Duodenal mucosa (tissue), 2 donors: ENCODE results near the gene MATN4.

ENCODE experiments used
- H3K27ac ChIP-seq: one replicate; pipeline ENCODE4 v1.7.0; 2013; ENCODE audit warnings: low read depth, low read length
- H3K27me3 ChIP-seq, 2 donors: one replicate each; pipeline ENCODE4 v1.7.0; 2013; ENCODE audit warnings: low read length in 2 of 2, control low read depth in 1 of 2; ENCODE audit not compliant: insufficient read depth in 2 of 2, control insufficient read depth in 1 of 2
- H3K36me3 ChIP-seq, 2 donors: one replicate each; pipeline ENCODE4 v1.7.0; 2013; ENCODE audit warnings: low read length in 2 of 2, control low read depth in 1 of 2; ENCODE audit not compliant: insufficient read depth in 2 of 2, control insufficient read depth in 1 of 2
- H3K4me1 ChIP-seq, 2 donors: one replicate each; pipeline ENCODE4 v1.7.0; 2013; ENCODE audit warnings: low read length in 2 of 2, control low read depth in 1 of 2; ENCODE audit not compliant: insufficient read depth in 2 of 2, control insufficient read depth in 1 of 2
- H3K4me3 ChIP-seq, 2 donors: one replicate each; pipeline ENCODE4 v1.7.0; 2013; ENCODE audit warnings: low read length in 2 of 2, low read depth in 1 of 2
- H3K9ac ChIP-seq, 2 donors: one replicate each; pipeline ENCODE4 v1.7.0; 2013; ENCODE audit warnings: low read length in 2 of 2, low read depth in 1 of 2
- H3K9me3 ChIP-seq, 2 donors: one replicate each; pipeline ENCODE4 v1.7.0; 2013; ENCODE audit warnings: low read length in 2 of 2, control low read depth in 1 of 2; ENCODE audit not compliant: control insufficient read depth in 1 of 2

The MATN4 gene

DNA sequence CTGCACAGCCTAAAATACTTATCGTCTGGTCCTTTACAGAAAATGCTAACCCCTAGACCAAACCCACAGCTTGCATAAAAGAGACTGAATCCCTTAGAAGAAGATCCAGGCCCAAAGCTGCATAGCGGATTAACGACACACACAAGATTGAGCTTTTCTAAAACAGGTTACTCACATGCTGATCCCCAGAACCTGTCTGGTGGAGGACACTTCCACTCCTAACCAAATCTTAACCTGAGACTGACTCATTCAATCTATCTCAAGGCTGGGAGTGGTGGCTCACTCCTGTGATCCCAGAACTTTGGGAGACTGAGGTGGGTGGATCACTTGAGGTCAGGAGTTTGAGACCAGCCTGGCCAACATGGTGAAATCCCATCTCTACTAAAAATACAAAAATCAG, 50.9 kb downstream of the MATN4 start:
- H3K9ac ChIP-seq, result no peak overlapping the region
- H3K36me3 ChIP-seq, result no peaks in the 10 kb centered on the region
- peaks cover 3 to 14% of the 10 kb centered on the region in 2 donors for H3K27me3 ChIP-seq
- peaks cover 8 to 11% of the 10 kb centered on the region in 2 donors for H3K4me1 ChIP-seq
- no peaks in the 10 kb centered on the region for H3K9me3 ChIP-seq
- H3K4me3 ChIP-seq, result no peak overlapping the region
- no peak overlapping the region for H3K27ac ChIP-seq

DNA sequence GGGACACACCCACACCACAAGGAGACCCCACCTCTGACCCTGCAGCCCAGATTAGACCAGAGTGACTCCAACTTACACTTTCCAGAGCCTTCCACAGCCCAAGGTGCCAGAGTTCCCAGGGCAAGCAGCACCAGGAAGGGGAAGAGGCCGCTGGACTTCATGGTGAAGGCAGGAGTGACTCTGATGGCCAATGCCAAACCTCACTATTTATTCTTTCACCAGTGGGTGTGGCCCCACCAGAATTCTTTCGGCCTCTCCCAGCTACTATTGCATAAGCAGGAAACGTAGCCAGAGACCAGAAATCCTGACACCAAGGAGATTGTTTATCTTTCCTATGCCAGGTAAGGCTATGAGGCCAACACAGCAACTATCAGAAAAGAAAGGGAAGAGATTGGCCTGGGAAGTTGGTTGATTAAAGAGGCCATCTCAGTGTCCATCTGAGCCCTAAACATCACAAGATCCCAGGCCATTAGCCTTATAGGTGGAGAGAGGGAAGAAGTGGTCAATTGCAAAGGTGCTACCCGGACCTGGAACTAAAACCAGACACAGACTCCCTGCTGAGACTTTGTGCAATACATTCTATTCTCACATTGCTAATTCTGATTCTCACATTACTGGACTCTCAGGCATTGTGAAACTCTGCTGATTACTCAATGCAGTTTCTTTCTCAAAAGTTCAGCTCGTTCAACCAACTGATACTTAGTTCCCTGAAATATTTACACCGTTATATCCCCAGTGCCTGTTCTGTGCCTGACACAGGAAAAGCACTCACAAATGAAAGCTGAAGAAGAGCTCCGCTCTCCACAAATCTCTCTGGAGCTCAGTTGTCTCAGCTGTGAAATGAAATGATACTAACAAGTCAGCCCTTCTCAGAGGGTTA, 53.5 kb downstream of the MATN4 start, which contains the start of gene SLPI:
SLPI (minus strand) TSS at position 182 of the 880 bp plus-strand sequence; CDS start at position 161, 21 bp downstream.
- H3K27ac ChIP-seq, result no peak within 1 kb of the TSS

DNA sequence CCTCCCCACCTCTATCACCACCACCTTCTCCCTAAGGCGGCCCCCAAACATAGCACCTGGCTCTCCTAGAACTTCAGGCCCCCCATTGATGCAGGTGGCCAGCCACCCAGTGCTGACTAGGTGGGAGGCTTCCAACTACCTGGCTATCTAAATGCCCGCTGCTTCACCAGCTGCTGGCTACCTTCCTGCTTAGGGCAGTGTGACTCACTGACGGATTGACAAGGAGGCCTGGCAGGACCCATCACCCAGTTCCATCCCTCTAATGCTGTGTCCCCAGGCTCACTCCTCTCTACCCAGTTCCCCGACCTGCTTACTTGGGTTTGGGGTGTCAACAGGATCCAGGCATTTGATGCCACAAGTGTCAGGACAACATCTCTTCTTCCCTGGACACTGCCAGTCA, 54.8 kb downstream of the MATN4 start:
- H3K9ac ChIP-seq, result no peak overlapping the region
- no peaks in the 10 kb centered on the region for H3K9me3 ChIP-seq
- H3K27ac ChIP-seq, result no peak overlapping the region
- no peaks in the 10 kb centered on the region for H3K27me3 ChIP-seq
- no peaks in the 10 kb centered on the region for H3K36me3 ChIP-seq
- H3K4me3 ChIP-seq, result no peak overlapping the region
- H3K4me1 ChIP-seq, result peaks cover 8 to 11% of the 10 kb centered on the region in 2 donors

More for the DNA sequence above, 53.5 kb downstream of the MATN4 start, which contains the start of gene SLPI:
- H3K27me3 ChIP-seq, result no peaks in the 10 kb centered on the region
- H3K4me3 ChIP-seq, result no peak within 1 kb of the TSS
- no peak within 1 kb of the TSS for H3K9ac ChIP-seq
- H3K36me3 ChIP-seq, result no peaks in the 10 kb centered on the region
- H3K9me3 ChIP-seq, result no peaks in the 10 kb centered on the region
- peaks cover 8 to 11% of the 10 kb centered on the region in 2 donors for H3K4me1 ChIP-seq

DNA sequence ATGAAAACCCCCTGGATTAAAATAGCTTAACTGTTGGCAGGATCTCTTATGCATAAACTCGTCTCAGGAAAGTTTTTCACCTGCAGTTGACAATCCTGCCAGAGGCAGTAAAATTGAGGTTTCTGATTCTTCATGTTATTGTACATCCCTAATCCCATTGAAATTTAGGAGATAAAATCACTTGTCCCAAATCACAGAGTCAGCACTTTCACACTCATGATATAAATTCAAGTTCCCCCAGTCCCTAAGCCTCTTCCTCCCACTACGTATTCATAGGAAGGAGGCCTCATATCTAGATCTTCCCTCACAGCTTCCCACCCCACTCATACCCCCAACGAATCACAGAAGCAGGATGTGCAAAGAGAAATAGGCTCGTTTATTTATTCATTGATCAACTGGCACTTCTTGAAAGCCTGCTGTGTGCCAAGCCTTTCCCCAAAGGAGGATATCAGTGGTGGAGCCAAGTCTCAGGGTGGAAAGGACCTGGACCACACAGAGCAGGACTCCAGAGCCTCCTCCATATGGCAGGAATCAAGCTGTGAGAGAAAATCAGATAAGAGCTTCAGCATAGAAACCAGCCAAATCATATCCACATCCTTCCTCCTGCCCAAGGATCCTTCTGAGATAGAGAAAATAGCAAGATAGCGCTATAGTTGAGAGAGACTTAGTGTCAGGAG, 56.1 kb downstream of the MATN4 start:
- no peak overlapping the region for H3K9ac ChIP-seq
- H3K36me3 ChIP-seq, result no peaks in the 10 kb centered on the region
- H3K9me3 ChIP-seq, result no peaks in the 10 kb centered on the region
- no peak overlapping the region for H3K27ac ChIP-seq
- H3K27me3 ChIP-seq, result peaks cover 0 to under 1% of the 10 kb centered on the region in 2 donors
- no peak overlapping the region for H3K4me3 ChIP-seq
- peaks cover 8 to 11% of the 10 kb centered on the region in 2 donors for H3K4me1 ChIP-seq

DNA sequence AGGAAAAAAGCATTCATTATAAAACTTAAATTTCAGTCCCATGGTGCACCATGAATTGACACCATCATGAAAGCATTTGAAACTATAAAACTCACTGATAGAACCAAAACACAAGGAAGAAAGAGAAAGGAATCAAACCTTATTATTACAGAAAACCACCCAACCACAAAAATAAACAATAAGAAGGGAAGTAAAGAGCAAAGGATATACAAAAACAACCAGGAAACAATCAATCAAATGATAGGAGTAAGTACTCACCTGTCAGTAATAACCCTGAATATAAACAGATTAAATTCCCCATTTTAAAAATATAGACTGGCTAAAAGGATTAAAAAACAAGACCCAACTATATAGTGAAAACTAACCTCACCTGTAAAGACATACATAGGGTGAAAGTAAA, 59.5 kb downstream of the MATN4 start:
- Histone ChIP-seq H3K9me3 (no peaks in the 10 kb centered on the region), H3K4me3 (no peak overlapping the region), H3K9ac (no peak overlapping the region), H3K27ac (no peak overlapping the region), H3K27me3 (peaks cover 9 to 20% of the 10 kb centered on the region in 2 donors), H3K36me3 (no peaks in the 10 kb centered on the region), H3K4me1 (no peaks in the 10 kb centered on the region)

GRCh38 chr20:45247865-45248264, 60.2 kb downstream of the MATN4 start:
- Histone ChIP-seq H3K36me3 (no peaks in the 10 kb centered on the region), H3K27ac (no peak overlapping the region), H3K9me3 (no peaks in the 10 kb centered on the region), H3K4me3 (no peak overlapping the region), H3K27me3 (peaks cover 9 to 20% of the 10 kb centered on the region in 2 donors), H3K9ac (no peak overlapping the region), H3K4me1 (no peaks in the 10 kb centered on the region)

- no peak overlapping the region for H3K4me3 ChIP-seq
Measured at GRCh38 chr20:45246109-45246508, 62.0 kb downstream of the MATN4 start.

More at GRCh38 chr20:45246109-45246508, 62.0 kb downstream of the MATN4 start:
- Histone ChIP-seq H3K9ac (no peak overlapping the region), H3K9me3 (no peaks in the 10 kb centered on the region), H3K27me3 (peaks cover 9 to 20% of the 10 kb centered on the region in 2 donors), H3K4me1 (no peaks in the 10 kb centered on the region), H3K27ac (no peak overlapping the region), H3K36me3 (no peaks in the 10 kb centered on the region)
